ENCODE results near the gene KCNMB2.

Gene KCNMB2

GRCh38 chr3:178646186-178646862 is 110.1 kb downstream of the KCNMB2 start:
- no peak for DNase-seq (ENCODE audit: low spot score)

- DNase-seq (ENCODE audit: low spot score), result no peak
Observed at GRCh38 chr3:178655488-178655887, 119.3 kb downstream of the KCNMB2 start.

DNA sequence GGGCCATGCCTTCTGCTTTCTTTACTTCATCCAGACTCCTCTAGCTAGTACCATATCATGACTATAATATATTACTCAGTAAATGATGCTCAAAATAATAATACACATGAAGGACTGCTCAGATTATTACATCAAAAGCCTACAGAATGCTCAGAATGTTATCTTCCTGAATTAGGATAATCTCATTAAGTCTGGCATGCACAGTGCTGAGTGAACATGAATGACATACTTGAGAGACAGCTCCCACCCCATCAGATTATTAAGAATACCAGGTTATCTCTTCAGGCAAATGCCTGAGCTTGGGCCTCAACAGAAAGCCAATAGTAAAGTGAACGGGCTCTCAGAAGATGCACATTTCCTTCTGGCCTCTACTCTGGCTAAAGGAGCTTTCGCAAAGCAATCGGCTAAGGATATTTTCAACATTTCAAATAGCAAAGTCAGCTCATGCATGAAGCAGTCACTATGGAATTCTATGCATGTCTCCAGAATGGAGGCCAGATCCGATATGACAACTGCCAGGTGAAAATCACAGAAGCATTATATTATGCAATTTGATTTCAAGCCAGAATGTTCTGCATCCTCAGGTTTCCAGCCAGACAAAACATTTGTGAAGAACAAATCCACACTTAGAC is 122.6 kb downstream of the KCNMB2 start:
- no peak for DNase-seq (ENCODE audit: low spot score)

DNA sequence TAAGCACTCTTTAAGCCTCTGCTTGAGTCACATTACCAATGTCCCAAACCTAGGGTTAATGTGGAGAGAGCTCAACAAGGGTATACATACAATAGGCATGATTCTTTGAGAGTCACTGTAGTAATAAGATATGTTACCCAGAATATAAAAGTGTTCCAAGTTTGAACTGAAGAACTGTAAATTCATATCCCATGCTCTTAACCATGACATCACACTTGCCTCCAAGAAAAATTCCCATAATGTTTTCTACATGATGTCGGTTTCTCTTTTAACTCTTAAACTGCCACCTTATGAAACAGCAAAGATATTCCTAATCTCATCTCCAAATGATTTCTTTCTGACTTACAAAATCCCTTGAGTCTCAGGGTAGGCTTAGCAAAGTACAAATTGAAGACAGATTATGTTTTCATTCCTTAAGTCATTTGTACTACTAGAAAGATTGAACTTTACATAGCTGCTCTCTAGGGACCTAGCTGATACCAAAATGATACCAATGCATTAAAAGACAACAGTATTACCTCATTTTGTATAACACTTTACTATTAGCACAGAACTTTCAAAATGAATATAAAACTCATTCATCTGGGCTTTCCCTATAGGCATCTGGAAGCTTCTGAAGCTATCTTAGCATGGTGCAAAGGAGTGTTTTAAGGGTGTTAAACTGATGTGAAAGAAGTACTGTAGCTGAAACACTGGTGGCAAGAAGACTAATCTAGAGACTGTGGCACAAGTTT is 127.1 kb downstream of the KCNMB2 start:
- no peak for DNase-seq (ENCODE audit: low spot score)

GRCh38 chr3:178665747-178666146 is 129.5 kb downstream of the KCNMB2 start:
- DNase-seq (ENCODE audit: low spot score), result no peak

DNA sequence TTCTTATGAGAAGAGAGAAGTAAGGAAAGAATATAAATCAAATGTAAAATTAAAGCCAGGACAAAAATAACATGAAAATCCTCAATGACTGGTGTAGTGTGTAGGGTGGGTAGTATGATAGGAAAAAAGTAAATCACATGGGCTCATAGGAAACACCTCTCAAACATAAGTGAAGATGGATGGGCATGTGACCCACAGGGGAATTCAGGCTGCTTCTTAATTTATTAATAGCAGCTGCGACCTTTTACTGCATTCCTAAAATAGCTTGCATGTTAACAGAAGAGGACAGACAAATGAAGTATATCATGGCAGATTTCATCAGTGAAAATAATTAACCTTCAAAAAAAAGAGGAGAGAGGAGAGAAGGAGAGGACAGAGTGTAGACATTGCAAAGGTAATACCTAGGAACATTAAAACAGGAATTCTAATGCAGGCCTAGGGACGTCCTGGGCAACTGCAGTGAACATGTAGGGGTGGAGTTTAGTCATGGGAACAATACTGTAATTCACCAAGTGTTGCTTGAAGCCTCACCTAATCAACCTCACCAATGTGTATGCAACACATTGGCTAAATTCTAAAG is 132.9 kb downstream of the KCNMB2 start:
- DNase-seq (ENCODE audit: low spot score), result no peak

- DNase-seq (ENCODE audit: low spot score), result no peak
Observed at GRCh38 chr3:178669758-178670157, 133.5 kb downstream of the KCNMB2 start.

- DNase-seq (ENCODE audit: low spot score), result no peak
Observed at GRCh38 chr3:178671377-178671776, 135.1 kb downstream of the KCNMB2 start.

DNA sequence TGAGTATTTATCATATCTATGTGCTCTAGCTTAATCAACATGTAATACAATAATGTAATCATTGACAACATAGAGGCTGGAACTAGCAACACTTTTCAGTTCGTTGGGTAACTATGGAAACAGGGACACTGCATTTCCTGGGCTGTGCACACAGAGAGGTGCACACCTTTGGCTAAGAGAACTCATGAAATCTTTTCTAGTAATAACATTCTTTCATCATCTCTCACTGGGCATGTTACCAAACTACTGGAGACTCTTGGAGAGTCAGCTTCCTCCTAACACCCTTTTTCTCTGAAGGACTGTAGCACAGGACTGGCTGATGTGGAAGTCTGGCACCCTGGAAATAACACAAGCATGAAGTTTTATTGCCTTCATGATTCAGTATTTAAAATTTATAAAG is 135.6 kb downstream of the KCNMB2 start:
- DNase-seq (ENCODE audit: low spot score), result no peak

- DNase-seq (ENCODE audit: low spot score), result no peak
Observed at GRCh38 chr3:178672275-178672674, 136.0 kb downstream of the KCNMB2 start.

DNA sequence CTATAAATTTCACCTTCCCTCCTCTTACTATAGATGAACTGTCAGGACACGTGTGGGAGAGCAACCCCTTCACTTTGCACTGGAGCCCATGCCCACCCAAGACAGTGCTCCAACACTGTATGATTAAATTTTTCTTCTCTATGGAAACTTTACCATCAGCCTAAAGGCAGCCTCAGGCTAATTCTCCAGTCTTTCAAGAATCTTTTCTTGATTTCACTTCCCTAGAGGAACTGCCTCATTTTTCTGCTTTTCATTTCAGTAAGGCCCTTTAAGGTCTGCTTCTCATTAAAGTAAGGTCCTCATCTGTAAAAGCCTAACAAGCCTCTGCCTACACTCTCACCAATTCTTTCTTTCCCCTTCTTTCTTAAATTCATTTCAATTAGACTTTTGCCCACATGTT is 137.3 kb downstream of the KCNMB2 start:
- DNase-seq (ENCODE audit: low spot score), result no peak

GRCh38 chr3:178676077-178676476 is 139.8 kb downstream of the KCNMB2 start:
- no peak for DNase-seq (ENCODE audit: low spot score)

DNA sequence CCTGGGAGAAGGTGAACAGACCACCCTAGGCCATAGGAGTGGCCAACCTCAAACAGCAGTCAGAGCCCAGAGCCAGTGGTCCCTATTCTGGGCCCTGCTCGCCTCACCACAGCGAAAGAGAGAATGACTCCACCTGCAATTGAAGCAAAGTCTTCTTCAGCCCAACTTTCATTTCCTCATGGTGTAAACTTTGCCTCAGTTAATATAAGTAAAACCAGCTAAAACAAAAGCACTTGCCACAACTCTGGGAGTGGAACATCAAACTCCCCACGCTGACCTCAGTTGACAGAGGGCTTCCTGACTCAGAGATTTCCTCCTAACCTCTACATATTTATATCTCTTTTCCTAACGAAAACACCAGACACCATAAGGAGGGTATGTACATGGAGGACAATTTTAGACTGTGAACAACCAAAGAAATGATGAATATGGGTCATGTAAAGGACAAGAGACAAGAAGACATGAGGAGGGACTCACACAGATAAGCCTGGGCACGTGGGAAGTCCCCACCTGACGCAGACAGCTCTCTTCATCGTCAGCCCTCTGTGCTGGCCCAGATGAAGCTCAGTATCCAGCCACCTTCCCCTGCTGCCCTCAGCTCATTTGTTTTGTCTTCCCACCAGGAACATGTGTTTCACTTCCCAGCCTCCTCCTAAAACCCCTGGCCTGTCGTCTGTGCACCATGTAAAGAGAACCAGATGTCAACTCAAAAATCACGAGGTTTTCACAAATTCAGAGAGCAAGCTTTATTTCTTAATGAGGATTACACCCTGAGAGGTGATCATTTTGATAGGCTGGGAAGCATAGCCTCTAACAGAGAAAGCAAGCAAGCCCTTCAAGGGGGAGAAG is 140.9 kb downstream of the KCNMB2 start:
- no peak for DNase-seq (ENCODE audit: low spot score)

DNA sequence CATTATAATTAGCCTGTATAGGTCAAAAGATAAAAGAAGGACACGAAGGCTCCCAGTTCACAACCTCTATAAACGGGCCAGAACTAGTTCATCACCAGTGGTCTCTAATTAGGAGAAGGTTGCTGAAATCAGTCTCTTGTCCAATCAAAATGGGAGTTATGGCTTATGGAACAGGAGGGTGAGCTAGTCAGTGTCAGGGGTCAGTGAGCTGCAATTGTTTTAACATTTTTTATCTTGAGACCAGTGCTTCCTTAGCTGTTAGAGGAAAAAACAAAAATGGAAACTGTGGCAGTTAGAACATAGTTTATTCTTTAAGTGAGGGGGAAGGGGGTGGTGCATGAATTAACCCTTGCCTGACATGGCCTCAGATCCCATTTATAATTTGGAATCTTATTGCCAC is 141.7 kb downstream of the KCNMB2 start:
- no peak for DNase-seq (ENCODE audit: low spot score)

- no peak for DNase-seq (ENCODE audit: low spot score)
Observed at GRCh38 chr3:178680037-178680436, 143.8 kb downstream of the KCNMB2 start.

GRCh38 chr3:178680489-178680888 is 144.3 kb downstream of the KCNMB2 start:
- DNase-seq (ENCODE audit: low spot score), result no peak

DNA sequence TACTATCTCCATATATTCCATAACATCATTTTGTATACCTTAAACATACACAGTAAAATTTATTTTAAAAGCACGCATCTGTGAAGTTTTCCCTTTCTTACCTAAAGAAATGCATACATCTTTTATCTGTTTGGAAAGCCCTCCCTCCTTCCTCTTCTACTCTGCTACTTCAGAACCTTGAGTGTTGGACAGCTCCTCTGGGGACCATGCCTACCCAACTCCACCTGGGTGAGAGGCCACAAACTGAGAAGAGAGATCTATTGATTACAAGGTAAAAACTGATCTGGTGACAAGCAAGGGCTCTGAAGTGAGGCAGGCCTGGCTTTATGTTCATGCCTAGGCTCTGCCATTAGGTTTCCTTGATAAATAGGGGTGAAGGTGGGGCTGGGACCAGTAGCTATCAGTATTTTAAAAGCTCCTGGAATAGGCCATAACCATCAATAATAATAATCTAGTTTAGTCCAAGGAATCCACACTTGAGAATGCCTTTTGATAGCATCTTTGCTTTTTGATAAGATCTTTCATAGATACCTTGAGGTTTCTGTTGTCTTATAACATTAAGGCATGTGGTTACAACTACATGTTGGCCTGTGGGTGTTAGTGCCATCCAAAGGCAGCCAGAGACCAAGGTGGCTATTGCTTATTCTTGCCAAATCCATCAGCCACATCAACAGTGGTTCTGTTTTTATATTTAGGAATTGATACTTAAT is 148.8 kb downstream of the KCNMB2 start:
- no peak for DNase-seq (ENCODE audit: low spot score)

GRCh38 chr3:178685591-178685906 is 149.3 kb downstream of the KCNMB2 start:
- DNase-seq (ENCODE audit: low spot score), result no peak

GRCh38 chr3:178686826-178687225 is 150.6 kb downstream of the KCNMB2 start:
- no peak for DNase-seq (ENCODE audit: low spot score)

- no peak for DNase-seq (ENCODE audit: low spot score)
Observed at GRCh38 chr3:178690571-178690970, 154.3 kb downstream of the KCNMB2 start.

- no peak for DNase-seq (ENCODE audit: low spot score)
Observed at GRCh38 chr3:178699364-178699763, 163.1 kb downstream of the KCNMB2 start.

DNA sequence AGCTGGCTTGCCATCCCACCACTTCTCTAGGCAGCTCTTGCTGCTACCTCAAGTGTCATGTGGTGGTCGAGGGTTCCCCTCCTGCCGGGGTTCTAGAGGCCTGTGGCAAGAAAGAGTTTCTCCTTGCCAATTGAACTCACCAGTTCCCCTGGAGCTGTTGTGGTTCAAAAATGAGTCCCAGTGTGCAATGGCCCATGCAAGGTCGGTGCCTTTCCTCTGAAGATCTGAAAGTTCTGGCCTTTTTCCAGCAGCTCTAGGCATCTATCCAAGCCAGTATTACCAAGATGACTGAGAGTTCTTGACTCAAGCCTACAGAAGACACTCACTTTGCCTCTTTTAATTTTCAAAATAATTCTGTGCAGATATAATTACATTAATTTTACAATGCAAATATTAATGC is 163.6 kb downstream of the KCNMB2 start:
- DNase-seq (ENCODE audit: low spot score), result no peak

Data from left forelimb (tissue), 1 donor.